Limb (tissue), 2 donors: ENCODE data around the gene NUP62.
A peak's percentile ranks its signal among the peaks of the same experiment; 100 is the strongest.

Experiments used
- DNase-seq, 2 donors: peaks; one replicate each; pipeline ENCODE4 v3.0.0-alpha.2; 2016; ENCODE audit errors: extremely low spot score in 2 of 2

NUP62 gene

DNA sequence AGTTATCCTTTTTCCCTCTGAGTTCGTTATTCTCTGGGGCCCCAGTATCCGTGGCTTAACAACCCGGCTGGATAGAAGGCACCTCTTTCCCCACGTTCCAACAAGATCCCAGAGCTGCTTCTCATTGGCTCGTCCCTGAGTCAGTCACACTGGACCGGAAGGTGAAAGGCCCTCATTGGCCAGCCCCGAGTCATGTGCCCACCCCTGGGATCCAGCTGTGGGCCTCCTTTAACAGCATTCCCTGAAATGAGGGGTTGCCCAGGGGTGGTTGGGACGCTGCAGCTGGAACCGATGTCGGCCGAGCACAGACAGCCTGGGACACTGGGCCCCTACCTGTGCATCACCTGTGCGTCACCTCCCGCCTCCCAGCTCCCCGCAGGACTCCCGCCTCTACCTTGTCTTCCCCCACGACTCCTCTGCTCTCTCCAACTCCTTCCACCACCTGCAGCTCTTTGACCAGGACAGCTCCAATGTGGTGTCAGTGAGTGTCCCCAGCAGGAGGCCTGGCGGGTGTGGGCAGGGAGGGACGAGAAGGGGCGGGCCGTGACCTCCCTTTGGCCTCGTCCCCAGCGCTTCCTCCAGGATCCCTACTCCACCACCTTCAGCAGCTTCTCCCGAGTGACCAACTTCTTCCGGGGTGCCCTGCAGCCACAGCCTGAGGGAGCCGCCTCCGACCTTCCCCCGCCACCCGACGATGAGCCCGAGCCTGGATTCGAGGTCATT lies 47.5 kb downstream of the NUP62 start:
- DNase-seq = peak in 1 of 2 donors; percentile 21

- peak in 1 of 2 donors; percentile 24 for DNase-seq
Observed at GRCh38 chr19:49881186-49881585, 48.1 kb downstream of the NUP62 start.

DNA sequence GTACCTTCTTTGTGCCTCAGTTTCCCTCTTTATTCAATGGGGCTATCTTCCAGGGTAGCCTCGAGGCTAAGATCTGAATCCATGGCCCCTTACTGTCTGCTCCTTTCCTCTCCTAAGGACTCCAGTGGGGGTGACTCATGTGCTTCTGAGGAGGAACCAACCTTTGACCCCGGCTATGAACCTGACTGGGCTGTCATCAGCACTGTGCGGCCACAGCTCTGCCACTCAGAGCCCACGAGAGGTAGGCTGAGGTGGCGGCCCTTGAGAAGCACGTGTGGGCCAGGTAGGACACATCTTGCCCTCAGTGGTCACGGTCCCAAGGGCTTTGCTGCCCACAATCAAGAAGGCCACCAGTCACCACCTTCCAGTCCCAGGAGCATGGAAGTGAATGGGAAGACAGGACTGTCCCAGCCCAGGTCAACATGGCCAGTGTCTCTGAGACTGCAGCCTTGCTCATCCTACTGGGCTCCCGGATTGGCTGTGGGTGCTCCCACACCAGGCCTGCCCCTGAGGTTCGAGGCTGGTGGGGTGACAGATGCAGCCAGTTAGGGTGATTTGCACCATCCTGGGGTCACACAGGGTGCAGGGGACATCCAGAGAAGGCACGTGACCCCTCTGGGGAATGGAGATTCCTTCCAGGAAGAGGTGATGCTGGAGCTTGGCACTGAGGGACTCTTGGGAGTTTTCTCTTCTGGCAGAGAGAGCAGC lies 49.0 kb downstream of the NUP62 start:
- DNase-seq = no peak

GRCh38 chr19:49879243-49879963 lies 49.9 kb downstream of the NUP62 start:
- DNase-seq = no peak

GRCh38 chr19:49878744-49879070 lies 50.6 kb downstream of the NUP62 start:
- no peak for DNase-seq

- peak; percentile 97 to 98 for DNase-seq
Observed at GRCh38 chr19:49877879-49878743, 51.2 kb downstream of the NUP62 start.

DNA sequence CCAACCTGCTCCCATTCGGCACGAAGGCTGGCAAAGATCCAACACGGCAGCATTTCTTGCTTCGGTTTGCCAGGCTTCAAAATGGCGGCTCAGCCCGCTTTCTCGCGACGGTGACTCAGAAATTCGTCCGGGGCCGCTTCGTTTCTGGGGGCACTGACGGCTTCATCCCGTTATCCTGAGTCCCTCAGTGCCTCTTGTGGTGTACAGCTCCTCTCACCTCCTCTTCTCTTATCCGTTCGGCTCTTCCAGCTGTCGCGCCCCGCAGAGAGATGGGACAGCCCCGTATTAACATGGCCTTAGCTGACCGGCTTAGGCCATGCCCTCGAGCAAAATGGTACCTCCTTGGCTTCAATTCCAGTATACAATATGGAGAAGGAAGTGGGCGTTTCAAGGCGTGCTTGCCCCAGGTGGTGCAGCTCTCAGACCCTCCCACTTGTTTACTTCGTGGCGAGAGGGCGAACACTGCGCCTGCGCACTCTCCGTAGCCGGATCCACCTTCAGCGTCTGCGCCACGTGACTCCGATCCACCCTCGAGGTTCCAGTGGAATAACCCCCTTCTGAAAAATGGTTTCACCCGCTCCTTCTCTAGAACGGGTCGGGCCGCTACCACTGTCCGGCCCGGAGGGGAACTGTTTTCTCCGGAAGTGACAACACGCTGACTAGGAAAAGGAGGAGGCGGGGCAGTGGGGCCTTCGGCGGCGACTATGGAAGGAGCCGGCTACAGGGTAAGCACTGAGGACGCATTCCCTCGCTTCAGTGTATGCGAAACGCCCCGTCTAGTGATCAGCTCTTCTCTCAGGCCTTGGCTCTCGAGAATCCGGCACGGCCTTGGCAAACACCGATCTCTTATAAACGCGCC lies 52.1 kb downstream of the NUP62 start, which contains the start of the genes AKT1S1 and TBC1D17:
TSS of gene AKT1S1 (minus strand) at position 336 of the 859 bp plus-strand sequence. CDS start 4,060 bp downstream, outside the sequence.
TSS of gene TBC1D17 (plus strand) at position 683 of the 859 bp plus-strand sequence. CDS start at position 705, 22 bp downstream.
- DNase-seq = peak; percentile 97 to 100

GRCh38 chr19:49876422-49877019 lies 52.8 kb downstream of the NUP62 start:
- peak; percentile 98 to 99 for DNase-seq

DNA sequence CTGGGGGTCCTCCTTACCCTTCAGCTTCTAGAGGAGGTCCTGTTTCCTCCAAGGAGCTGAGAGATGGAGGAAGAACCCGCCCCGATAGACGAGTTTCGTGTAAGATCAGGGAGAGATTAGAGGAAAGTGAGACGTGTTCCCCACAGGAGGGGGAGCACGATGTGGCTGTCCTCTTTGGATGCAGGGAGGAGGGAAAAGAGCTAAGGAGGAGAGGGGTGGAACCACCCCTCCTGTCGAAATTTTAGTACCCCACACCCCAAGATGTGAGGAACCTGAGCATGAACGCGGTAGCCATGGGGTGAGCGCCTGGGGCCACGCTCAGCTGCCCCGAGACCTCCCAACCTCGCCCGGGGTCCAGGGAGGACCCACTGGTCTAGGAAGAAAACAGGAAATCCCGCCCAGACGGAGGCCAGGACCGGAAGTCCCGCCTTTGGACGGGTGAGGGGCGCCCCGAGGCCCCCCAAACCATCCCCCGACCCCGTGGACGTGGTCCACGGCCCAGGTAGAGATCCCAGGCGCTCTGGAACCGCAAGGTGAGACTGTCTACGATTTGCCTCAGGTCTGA lies 53.4 kb downstream of the NUP62 start:
- DNase-seq = peak in 1 of 2 donors; percentile 86

DNA sequence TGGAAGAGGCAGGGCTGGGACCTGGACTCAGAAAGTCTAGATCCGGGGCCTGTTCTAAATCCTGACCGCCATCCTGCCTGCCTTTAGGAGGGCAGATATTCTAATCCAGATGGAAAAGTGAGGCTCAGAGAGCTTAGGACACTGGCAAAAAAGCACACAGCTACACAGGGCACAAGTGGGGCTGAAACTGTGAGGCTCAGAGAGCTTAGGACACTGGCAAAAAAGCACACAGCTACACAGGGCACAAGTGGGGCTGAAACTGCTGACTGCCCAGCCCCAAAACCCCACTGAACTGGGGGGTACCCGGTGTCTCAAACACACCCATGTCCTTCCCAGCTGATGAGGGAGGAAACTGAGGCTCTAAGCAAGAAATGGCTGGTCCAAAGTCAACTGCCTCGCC lies 54.1 kb downstream of the NUP62 start:
- DNase-seq = no peak

DNA sequence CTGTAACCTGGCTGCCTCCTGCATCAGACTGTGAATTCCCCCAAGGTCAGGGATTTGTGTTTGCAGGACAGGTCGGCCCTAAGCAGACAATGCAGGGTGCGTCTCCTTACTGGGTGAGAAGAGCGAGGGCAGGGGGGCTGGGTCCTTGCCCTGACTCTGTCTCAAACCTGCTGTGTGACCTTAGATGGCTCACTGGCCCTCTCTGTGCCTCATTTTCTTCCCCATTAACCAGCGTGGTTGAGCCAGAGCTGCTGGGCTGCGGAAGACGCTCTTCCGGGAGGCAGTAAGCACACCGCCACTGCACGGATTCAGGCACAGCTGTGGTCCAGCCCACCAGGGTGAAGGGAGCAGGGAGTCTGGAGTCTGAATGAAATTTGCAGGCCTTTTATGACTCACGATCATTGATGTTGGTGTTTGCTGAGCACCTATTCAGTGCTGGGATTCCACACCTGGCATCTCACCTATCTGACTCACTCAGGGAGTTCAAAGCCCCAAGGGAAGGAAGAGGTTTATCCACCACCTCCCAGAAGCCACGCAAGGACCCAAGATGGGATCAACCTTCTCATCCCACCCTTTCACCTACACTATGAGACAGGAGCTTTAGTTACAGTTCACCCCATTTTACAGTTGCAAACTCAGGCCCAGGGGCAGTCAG lies 54.7 kb downstream of the NUP62 start:
- no peak for DNase-seq

GRCh38 chr19:49873834-49874233 lies 55.5 kb downstream of the NUP62 start:
- DNase-seq = no peak

- no peak for DNase-seq
Observed at GRCh38 chr19:49873129-49873521, 56.2 kb downstream of the NUP62 start.

DNA sequence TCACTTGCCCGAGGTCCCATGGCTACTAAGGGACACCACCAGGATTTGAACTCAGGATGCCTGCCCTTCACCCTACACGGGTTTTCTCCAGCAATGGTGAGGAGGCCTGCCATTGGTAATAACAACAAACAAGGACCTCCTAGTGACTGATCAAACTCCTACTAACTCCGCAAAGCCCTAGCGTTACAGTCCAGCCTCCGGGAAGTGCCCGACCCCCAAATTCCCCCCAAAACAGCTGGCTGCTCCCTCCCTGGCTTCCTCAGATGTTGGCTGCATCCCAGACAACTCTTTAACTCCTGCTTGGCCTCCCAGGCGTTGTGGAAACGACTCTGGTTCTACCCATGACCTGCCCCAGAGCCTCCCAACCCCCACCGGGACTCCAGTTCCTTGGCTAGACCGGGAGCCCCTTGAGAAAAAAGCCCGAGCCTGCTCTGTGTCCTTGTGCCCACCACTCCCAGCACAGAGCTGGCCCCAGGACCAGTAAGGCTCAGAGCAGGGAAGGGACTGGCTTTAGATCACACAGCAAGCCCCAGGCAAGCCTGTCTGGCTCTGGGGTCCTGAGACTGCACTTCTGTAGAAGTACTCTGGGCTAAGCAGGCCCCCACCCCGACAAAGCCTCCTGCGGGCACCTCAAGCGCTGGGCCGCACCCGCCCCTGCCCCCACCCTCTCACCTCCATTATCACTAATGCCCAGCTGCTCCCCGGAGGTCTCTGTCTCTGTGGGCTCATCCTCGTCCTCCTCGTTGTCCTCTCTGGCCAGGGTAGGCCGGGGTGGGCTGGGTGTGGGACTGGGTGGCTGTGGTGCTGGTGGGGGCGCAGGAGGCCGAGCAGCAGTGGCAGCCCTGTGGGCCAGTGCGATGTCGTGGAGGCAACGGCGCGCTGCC lies 56.8 kb downstream of the NUP62 start:
- no peak for DNase-seq

DNA sequence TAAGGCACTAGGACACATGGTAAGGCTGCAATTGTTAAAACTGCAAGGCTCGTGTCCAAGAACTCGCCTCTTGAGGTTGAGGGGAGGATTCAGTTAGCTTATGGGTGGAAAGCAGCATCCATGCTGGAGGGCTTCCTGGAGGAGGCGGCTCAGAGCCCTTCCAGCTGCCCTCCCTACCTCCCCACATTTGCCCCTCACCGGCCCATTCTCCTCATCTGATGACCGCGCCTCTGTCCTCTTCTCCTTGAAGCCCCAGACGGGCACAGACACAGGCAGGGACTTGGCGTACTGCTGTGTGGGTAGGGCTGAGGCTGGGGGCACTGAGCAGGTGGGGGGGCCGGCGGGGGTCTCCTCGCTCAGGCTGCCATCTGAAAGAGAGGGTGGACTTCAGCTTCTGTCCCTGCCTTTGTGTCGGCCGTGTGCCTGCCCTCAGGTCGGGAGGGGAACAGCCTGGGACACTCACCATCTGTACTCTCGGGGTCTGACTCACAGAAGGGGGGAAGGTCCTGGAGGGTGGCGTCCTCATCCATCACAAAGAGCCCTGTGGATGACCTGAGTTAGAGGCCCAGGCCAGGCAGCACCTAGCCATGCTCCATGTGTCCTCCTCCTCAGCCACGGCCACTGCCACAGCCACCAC lies 57.8 kb downstream of the NUP62 start:
- DNase-seq = no peak

DNA sequence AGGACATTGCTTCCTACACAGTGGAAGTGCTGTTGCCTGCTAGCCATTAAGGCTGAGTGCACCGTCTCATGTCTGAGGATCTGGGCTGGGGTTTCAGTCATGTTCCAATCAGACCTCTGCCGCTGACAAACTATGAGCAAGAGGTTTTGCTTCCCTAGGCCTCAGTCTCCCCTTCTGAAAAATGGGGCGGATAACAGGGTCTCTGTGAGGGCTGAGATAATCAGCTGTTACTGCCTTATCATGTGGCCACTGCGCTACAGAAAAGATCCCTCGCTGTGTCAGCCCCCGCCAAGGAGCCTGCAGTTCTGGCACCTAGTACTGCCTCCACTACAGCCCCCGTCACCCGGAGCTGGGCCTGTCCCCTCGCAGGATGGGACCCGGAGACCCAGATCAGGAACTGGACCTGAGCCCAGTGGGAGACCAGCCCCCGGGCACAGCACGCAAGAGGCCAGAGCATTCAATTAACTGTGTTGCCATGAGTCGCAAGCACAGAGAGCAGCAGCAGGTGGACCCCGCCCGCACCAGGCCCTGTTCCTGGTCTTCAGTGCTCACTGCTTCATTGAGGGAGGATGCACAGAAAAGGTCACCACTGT lies 58.9 kb downstream of the NUP62 start:
- peak in 1 of 2 donors; percentile 39 for DNase-seq
